K562 (cell line): Measurements from ENCODE around the gene ZNF48. TPM values are rescaled to one million over a fixed set of nuclear protein-coding genes. Genes with fewer than 3 reads are reported as not detected.
A peak's percentile ranks its signal among the peaks of the same experiment; 100 is the strongest.

Experiments
- CLOCK ChIP-seq: fragments of 250-450 bp; sonication (Bioruptor Pico); IDR thresholded peaks from 2 replicates; pipeline ENCODE4 v1.4.0; 2020; ENCODE audit warnings: mild to moderate bottlenecking, moderate library complexity, borderline replicate concordance
- FOXK1 ChIP-seq: sonication (generic); formaldehyde crosslinking; IDR thresholded peaks from 2 replicates; pipeline ENCODE4 v1.8.0; 2022; ENCODE audit warnings: missing genetic modification reagents, mild to moderate bottlenecking, borderline replicate concordance
- GTF3C2 ChIP-seq: IDR thresholded peaks from 3 replicates; pipeline ENCODE4 v1.6.1; 2011; ENCODE audit warnings: borderline replicate concordance, mild to moderate bottlenecking, moderate library complexity; ENCODE audit not compliant: insufficient read length; ENCODE audit errors: extremely low read depth
- MAFG ChIP-seq: fragments of 450-650 bp; conservative IDR thresholded peaks from 2 replicates; pipeline ENCODE4 v1.6.1; 2016; ENCODE audit warnings: missing genetic modification characterization, missing compliant biosample characterization
- REST ChIP-seq, 2 experiments: fragments of 450-650 bp; formaldehyde crosslinking in 1 of 2; IDR thresholded peaks; 2 replicates each; pipeline versions ENCODE4 v1.4.0 to v1.6.1; 2014 to 2020; ENCODE audit warnings: mild to moderate bottlenecking in 2 of 2, borderline replicate concordance in 1 of 2, low read depth in 1 of 2
- SAFB2 ChIP-seq: fragments of 200-400 bp; formaldehyde crosslinking; IDR thresholded peaks from 2 replicates; pipeline ENCODE4 v1.6.1; 2018; ENCODE audit warnings: borderline replicate concordance, low read length, low read depth, moderate library complexity; ENCODE audit not compliant: severe bottlenecking
- U2AF1 ChIP-seq: fragments of 200-400 bp; formaldehyde crosslinking; optimal IDR thresholded peaks from 2 replicates; pipeline ENCODE3; 2017; ENCODE audit warnings: mild to moderate bottlenecking, low read depth, low read length, moderate library complexity
- ZNF217 ChIP-seq: sonication (generic); formaldehyde crosslinking; IDR thresholded peaks from 2 replicates; pipeline ENCODE4 v1.8.0; 2022; ENCODE audit warnings: mild to moderate bottlenecking, missing genetic modification reagents
- polyA plus RNA-seq, 8 experiments: library from polyadenylated mRNA; depleted of rRNA in 4 of 8; stranded (reverse) in 5 of 8; unstranded in 3 of 8; fragments of >200 nt; fragmentation: Nextera tagmentation in 2 of 8; fragmentation: Illumina TruSeq in 1 of 8; extraction: Ambion mirVana in 2 of 8; extraction: Trizol in 1 of 8; gene quantifications; 2 replicates each; pipeline versions ENCODE4 v1.2.1 to v1.2.3, GENCODE V29; 2011 to 2014; ENCODE audit warnings: inconsistent platforms in 1 of 8, missing spikeins in 1 of 8
- total RNA-seq, 7 experiments: library from RNA; depleted of rRNA in 6 of 7; stranded (reverse); fragments of >200 nt in 6 of 7; fragmentation: Illumina TruSeq in 2 of 7; extraction: Trizol in 2 of 7; gene quantifications; 2 replicates each; pipeline versions ENCODE4 v1.2.1 to v1.2.3, GENCODE V29; 2011 to 2021; ENCODE audit warnings: low replicate concordance in 1 of 7
- TF ChIP-seq, protein P1 (sequence below), 2 experiments: fragments of 450-650 bp in 1 of 2; sonication (generic) in 1 of 2; formaldehyde crosslinking; conservative IDR thresholded peaks; 2 replicates each; pipeline versions ENCODE4 v1.4.0 to v1.8.1; 2020 to 2022; ENCODE audit warnings: mild to moderate bottlenecking in 1 of 2, missing genetic modification reagents in 1 of 2

Gene ZNF48
- total and polyA plus RNA-seq, 9 of the 15 experiments (the other 6 are each of a cell fraction or from before 2014, with no cell fraction given), result 0.38 to 11.6 (median 4.7) TPM

DNA sequence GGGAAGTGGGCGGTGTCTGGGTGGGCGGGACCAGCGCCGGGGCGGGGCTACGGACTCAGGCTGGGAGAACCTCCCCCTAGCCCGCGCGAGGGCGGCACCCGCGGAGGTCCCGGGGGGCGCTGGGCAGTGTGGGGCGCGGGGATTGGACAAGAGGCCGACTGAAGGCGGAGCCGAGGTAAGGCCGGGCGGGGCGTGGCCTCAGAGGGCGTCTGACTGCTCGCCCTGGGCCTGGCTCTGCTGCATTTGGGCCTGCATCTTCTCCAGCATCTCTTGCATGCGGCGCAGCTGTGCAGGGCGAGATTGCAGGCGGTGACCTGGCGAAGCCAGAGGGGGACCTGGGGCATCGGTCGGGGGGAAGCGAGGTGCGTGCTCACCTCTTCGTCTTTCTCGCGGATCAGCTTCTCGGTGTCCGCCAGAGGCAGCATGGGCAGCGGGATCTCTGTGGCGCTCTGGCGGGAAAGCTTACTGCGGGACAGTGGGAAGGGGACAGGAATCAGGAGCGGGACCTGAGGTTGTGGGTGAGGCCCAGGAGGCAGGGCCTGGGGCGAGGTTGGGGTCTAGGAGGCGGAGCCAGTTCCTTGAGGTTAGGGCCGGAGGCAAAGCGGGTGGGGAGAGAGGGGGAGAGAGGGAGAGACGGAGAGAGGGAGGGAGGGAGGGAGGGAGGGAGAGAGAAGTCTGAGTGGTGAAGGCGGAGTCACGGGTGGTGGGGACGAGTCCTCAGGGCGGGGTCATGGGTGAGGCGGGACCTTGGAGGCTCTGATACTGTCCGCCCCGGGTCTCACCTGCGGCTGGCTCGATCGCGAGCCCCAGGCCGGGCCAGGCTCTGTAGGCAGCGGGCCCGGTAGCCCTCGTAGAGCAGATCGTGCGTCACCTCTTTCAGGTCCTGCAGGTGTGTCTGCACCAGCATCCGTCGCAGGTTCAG lies 16.7 kb upstream of the ZNF48 start (continued):
- TF ChIP-seq MAFG (tag) (no peak), U2AF1 (no peak), GTF3C2 (no peak), SAFB2 (no peak), CLOCK (CRISPR knock-in tag) (no peak), ZNF217 (CRISPR knock-in tag) (no peak), REST (IDR thresholded peaks at IDR 0.05; ENCODE audit: borderline replicate concordance) (no peak), REST (CRISPR knock-in tag; IDR thresholded peaks at IDR 0.05; ENCODE audit: low read depth) (no peak), FOXK1 (CRISPR knock-in tag) (no peak)
- TF ChIP-seq, protein P1, sequence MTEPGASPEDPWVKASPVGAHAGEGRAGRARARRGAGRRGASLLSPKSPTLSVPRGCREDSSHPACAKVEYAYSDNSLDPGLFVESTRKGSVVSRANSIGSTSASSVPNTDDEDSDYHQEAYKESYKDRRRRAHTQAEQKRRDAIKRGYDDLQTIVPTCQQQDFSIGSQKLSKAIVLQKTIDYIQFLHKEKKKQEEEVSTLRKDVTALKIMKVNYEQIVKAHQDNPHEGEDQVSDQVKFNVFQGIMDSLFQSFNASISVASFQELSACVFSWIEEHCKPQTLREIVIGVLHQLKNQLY (CRISPR knock-in tag; conservative IDR thresholded peaks at IDR 0.05), result 0 out of 4 replicates have a peak, but pooled peaks of 1 of the 2 experiments have one; percentile 31
